HepG2 (cell line): ENCODE data around the gene RNF125. TPM values are rescaled to one million over a fixed set of nuclear protein-coding genes. Genes with fewer than 3 reads are reported as not detected.
A peak's percentile ranks its signal among the peaks of the same experiment; 100 is the strongest.

Experiments used
- CREM ChIP-seq, 2 experiments: sonication (generic) in 1 of 2; formaldehyde crosslinking in 1 of 2; IDR thresholded peaks; 2 replicates each; pipeline versions ENCODE4 v1.4.0 to v1.6.1; 2016 to 2020; ENCODE audit warnings: antibody characterized with exemption in 1 of 2, mild to moderate bottlenecking in 1 of 2, missing genetic modification reagents in 1 of 2
- HOXA5 ChIP-seq: sonication (generic); formaldehyde crosslinking; IDR thresholded peaks from 2 replicates; pipeline ENCODE4 v1.4.0; 2020; ENCODE audit warnings: missing genetic modification reagents
- IRF2 ChIP-seq: IDR thresholded peaks from 2 replicates; pipeline ENCODE4 v1.6.1; 2018; ENCODE audit warnings: missing genetic modification reagents, missing compliant biosample characterization
- MEIS2 ChIP-seq: sonication (generic); formaldehyde crosslinking; IDR thresholded peaks from 2 replicates; pipeline ENCODE4 v1.9.0; 2021; ENCODE audit warnings: mild to moderate bottlenecking, missing genetic modification reagents
- PCBP1 ChIP-seq: fragments of 200-400 bp; formaldehyde crosslinking; IDR thresholded peaks from 2 replicates; pipeline ENCODE4 v1.6.1; 2017; ENCODE audit warnings: mild to moderate bottlenecking, low read depth, low read length, borderline replicate concordance
- REXO4 ChIP-seq: sonication (generic); formaldehyde crosslinking; IDR thresholded peaks from 2 replicates; pipeline ENCODE4 v1.8.0; 2022; ENCODE audit warnings: missing genetic modification reagents, mild to moderate bottlenecking, borderline replicate concordance
- SOX6 ChIP-seq, 2 experiments: fragments of 450-650 bp in 1 of 2; sonication (generic) in 1 of 2; formaldehyde crosslinking in 1 of 2; IDR thresholded peaks; 2 replicates each; pipeline versions ENCODE4 v1.4.0 to v1.6.1; 2017 to 2020; ENCODE audit warnings: antibody characterized with exemption in 1 of 2, mild to moderate bottlenecking in 1 of 2, missing genetic modification reagents in 1 of 2
- SP140L ChIP-seq: sonication (generic); formaldehyde crosslinking; IDR thresholded peaks from 2 replicates; pipeline ENCODE4 v1.4.0; 2020; ENCODE audit warnings: missing genetic modification reagents, borderline replicate concordance
- THAP8 ChIP-seq: sonication (generic); formaldehyde crosslinking; IDR thresholded peaks from 2 replicates; pipeline ENCODE4 v1.5.1; 2020; ENCODE audit warnings: missing genetic modification reagents, mild to moderate bottlenecking, borderline replicate concordance
- U2AF2 ChIP-seq: fragments of 200-400 bp; formaldehyde crosslinking; IDR thresholded peaks from 2 replicates; pipeline ENCODE4 v1.6.1; 2017; ENCODE audit warnings: low read depth, mild to moderate bottlenecking, low read length
- ZBTB33 ChIP-seq: sonication (generic); formaldehyde crosslinking; IDR thresholded peaks from 2 replicates; pipeline ENCODE4 v1.4.0; 2020; ENCODE audit warnings: missing genetic modification reagents
- ZMYM3 ChIP-seq: sonication (generic); formaldehyde crosslinking; IDR thresholded peaks from 2 replicates; pipeline ENCODE4 v1.5.1; 2020; ENCODE audit warnings: mild to moderate bottlenecking, missing genetic modification reagents
- ZNF335 ChIP-seq: sonication (generic); formaldehyde crosslinking; IDR thresholded peaks from 2 replicates; pipeline ENCODE4 v1.4.0; 2020; ENCODE audit warnings: missing genetic modification reagents
- ZNF605 ChIP-seq: sonication (generic); formaldehyde crosslinking; IDR thresholded peaks from 2 replicates; pipeline ENCODE4 v1.8.0; 2022; ENCODE audit warnings: mild to moderate bottlenecking, missing genetic modification reagents
- ZNF773 ChIP-seq: sonication (generic); formaldehyde crosslinking; IDR thresholded peaks from 2 replicates; pipeline ENCODE4 v1.4.0; 2020; ENCODE audit warnings: missing genetic modification reagents, borderline replicate concordance
- polyA plus RNA-seq, 8 experiments: library from polyadenylated mRNA; depleted of rRNA in 3 of 8; stranded (reverse) in 7 of 8; unstranded in 1 of 8; fragments of >200 nt; fragmentation: Illumina TruSeq in 4 of 8; extraction: Trizol in 4 of 8; gene quantifications; 2 replicates each; pipeline versions ENCODE4 v1.2.1 to v1.2.3, GENCODE V29; 2011 to 2016; ENCODE audit warnings: low read depth in 4 of 8, missing spikeins in 1 of 8, mixed read lengths in 1 of 8; ENCODE audit not compliant: insufficient read depth in 1 of 8
- total RNA-seq, 5 experiments: library from RNA; depleted of rRNA; stranded (reverse); fragments of >200 nt; fragmentation: Illumina TruSeq; extraction: Trizol; gene quantifications; 2 replicates each; pipeline ENCODE4 v1.2.3, GENCODE V29; 2016; ENCODE audit warnings: low read depth in 1 of 5
- TF ChIP-seq, protein P1 (sequence below), 2 experiments: sonication (generic) in 1 of 2; formaldehyde crosslinking in 1 of 2; IDR thresholded peaks; 2 replicates each; pipeline versions ENCODE4 v1.4.0 to v1.6.1; 2016 to 2020; ENCODE audit warnings: borderline replicate concordance in 1 of 2, low read depth in 1 of 2, mild to moderate bottlenecking in 1 of 2, missing genetic modification reagents in 1 of 2
- TF ChIP-seq, protein P2 (sequence below): sonication (generic); formaldehyde crosslinking; IDR thresholded peaks from 2 replicates; pipeline ENCODE4 v1.4.0; 2020; ENCODE audit warnings: mild to moderate bottlenecking, low read depth, missing genetic modification reagents
- TF ChIP-seq, protein P3 (sequence below): sonication (generic); formaldehyde crosslinking; IDR thresholded peaks from 2 replicates; pipeline ENCODE4 v1.8.0; 2022; ENCODE audit warnings: missing genetic modification reagents, mild to moderate bottlenecking, moderate library complexity, borderline replicate concordance

RNF125 gene
- total and polyA plus RNA-seq, 2 of the 13 experiments (the other 11 are each of a cell fraction or from before 2014, with no cell fraction given) = 0.58 to 1.8 TPM

DNA sequence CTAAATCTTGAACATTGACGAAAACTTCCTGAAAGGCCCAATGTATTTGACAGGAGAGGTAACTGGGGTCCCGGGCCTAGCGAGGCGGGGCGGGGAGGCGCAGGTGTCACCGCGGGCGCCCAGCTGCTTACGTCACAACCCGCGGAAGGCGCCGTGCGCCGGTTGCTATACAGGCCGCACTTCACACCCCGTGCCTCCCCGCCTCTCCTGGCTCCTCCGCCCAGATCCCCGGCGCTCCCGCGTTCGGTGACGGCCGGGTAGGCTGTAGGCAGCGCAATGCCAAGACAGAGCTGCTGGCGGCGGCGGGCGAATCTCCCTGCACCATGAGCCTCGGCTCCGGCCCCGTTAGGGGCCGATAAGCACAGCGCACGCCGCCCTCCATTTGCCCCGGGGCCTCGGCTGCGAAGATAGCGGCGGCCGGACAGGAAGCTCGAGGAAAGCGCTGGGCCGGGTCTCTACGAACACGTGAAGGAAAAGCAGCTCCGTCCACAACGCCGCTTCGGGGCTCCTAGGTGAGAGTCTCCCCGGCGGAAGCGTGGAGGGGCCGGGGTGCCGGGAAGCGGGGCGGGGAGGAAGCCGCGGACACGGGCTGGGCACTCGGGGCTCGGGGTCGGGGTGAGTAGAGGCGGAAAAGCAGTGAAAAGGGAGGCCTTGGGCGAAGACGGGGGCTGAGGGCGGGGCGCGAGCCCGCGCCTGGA is 73.2 kb downstream of the RNF125 start, which contains the start of gene RNF138 (continued):
- TF ChIP-seq ZBTB33 (CRISPR knock-in tag) = no peak
- no peak for TF ChIP-seq THAP8 (CRISPR knock-in tag)
- no peak for TF ChIP-seq SP140L (CRISPR knock-in tag)
- TF ChIP-seq MEIS2 (CRISPR knock-in tag) = 0 out of 2 replicates have a peak, but pooled peaks have one; percentile 41
- TF ChIP-seq, protein P1, sequence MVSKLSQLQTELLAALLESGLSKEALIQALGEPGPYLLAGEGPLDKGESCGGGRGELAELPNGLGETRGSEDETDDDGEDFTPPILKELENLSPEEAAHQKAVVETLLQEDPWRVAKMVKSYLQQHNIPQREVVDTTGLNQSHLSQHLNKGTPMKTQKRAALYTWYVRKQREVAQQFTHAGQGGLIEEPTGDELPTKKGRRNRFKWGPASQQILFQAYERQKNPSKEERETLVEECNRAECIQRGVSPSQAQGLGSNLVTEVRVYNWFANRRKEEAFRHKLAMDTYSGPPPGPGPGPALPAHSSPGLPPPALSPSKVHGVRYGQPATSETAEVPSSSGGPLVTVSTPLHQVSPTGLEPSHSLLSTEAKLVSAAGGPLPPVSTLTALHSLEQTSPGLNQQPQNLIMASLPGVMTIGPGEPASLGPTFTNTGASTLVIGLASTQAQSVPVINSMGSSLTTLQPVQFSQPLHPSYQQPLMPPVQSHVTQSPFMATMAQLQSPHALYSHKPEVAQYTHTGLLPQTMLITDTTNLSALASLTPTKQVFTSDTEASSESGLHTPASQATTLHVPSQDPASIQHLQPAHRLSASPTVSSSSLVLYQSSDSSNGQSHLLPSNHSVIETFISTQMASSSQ (IDR thresholded peaks at IDR 0.05; ENCODE audit: low read depth) = no peak
- TF ChIP-seq, protein P1 (CRISPR knock-in tag; IDR thresholded peaks at IDR 0.05; ENCODE audit: borderline replicate concordance) = peak; percentile 42; the same call in 1 of the 2 replicates
- 0 out of 2 replicates have a peak, but pooled peaks have one; percentile 58 for TF ChIP-seq IRF2 (CRISPR knock-in tag)
- no peak for TF ChIP-seq SOX6 (IDR thresholded peaks at IDR 0.05)
- peak; percentile 57 for TF ChIP-seq SOX6 (CRISPR knock-in tag; IDR thresholded peaks at IDR 0.05)
- TF ChIP-seq, protein P2, sequence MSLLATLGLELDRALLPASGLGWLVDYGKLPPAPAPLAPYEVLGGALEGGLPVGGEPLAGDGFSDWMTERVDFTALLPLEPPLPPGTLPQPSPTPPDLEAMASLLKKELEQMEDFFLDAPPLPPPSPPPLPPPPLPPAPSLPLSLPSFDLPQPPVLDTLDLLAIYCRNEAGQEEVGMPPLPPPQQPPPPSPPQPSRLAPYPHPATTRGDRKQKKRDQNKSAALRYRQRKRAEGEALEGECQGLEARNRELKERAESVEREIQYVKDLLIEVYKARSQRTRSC (CRISPR knock-in tag) = no peak
- TF ChIP-seq, protein P3, sequence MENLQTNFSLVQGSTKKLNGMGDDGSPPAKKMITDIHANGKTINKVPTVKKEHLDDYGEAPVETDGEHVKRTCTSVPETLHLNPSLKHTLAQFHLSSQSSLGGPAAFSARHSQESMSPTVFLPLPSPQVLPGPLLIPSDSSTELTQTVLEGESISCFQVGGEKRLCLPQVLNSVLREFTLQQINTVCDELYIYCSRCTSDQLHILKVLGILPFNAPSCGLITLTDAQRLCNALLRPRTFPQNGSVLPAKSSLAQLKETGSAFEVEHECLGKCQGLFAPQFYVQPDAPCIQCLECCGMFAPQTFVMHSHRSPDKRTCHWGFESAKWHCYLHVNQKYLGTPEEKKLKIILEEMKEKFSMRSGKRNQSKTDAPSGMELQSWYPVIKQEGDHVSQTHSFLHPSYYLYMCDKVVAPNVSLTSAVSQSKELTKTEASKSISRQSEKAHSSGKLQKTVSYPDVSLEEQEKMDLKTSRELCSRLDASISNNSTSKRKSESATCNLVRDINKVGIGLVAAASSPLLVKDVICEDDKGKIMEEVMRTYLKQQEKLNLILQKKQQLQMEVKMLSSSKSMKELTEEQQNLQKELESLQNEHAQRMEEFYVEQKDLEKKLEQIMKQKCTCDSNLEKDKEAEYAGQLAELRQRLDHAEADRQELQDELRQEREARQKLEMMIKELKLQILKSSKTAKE (CRISPR knock-in tag) = no peak
- TF ChIP-seq ZNF773 (CRISPR knock-in tag) = peak; percentile 61; the same call in 1 of the 2 replicates
- peak; percentile 73 for TF ChIP-seq CREM (IDR thresholded peaks at IDR 0.05)
- TF ChIP-seq CREM (CRISPR knock-in tag; IDR thresholded peaks at IDR 0.05) = 0 out of 2 replicates have a peak, but pooled peaks have one; percentile 46
- TF ChIP-seq ZNF605 (CRISPR knock-in tag) = peak; percentile 92
- TF ChIP-seq PCBP1 = no peak
- no peak for TF ChIP-seq HOXA5 (CRISPR knock-in tag)
- 0 out of 2 replicates have a peak, but pooled peaks have one; percentile 83 for TF ChIP-seq REXO4 (CRISPR knock-in tag)
- TF ChIP-seq U2AF2 = no peak
- no peak for TF ChIP-seq ZNF335 (CRISPR knock-in tag)
- TF ChIP-seq ZMYM3 (CRISPR knock-in tag) = peak; percentile 38; the same call in 1 of the 2 replicates
